ENCODE data around the gene TESPA1.

TESPA1 gene

GRCh38 chr12:54959291-54960018 lies 25.1 kb downstream of the TESPA1 start:
- H3K27ac ChIP-seq (ENCODE audit: low read depth, low read length) = no peak overlapping the region
- H3K9me3 ChIP-seq (ENCODE audit: insufficient read depth, low read depth, low read length) = no peaks in the 10 kb centered on the region
- H3K27me3 ChIP-seq (ENCODE audit: insufficient read depth, low read length) = no peaks in the 10 kb centered on the region
- H3K9ac ChIP-seq (ENCODE audit: low read depth, low read length) = no peak overlapping the region
- H3K36me3 ChIP-seq (ENCODE audit: insufficient read depth, low read length) = no peaks in the 10 kb centered on the region
- H3K4me1 ChIP-seq (ENCODE audit: insufficient read depth, low read length) = peaks cover 6% of the 10 kb centered on the region; the same call in 1 of the 2 replicates
- 82% methylated on average over 10 of the region's 10 CpGs for WGBS
- H3K4me3 ChIP-seq (ENCODE audit: low read length) = no peak overlapping the region

- H3K9ac ChIP-seq (ENCODE audit: low read depth, low read length) = no peak overlapping the region
- H3K4me1 ChIP-seq (ENCODE audit: insufficient read depth, low read length) = peaks cover 6% of the 10 kb centered on the region; the same call in 1 of the 2 replicates
- H3K27me3 ChIP-seq (ENCODE audit: insufficient read depth, low read length) = no peaks in the 10 kb centered on the region
- H3K27ac ChIP-seq (ENCODE audit: low read depth, low read length) = no peak overlapping the region
- no peak overlapping the region for H3K4me3 ChIP-seq (ENCODE audit: low read length)
- no peaks in the 10 kb centered on the region for H3K9me3 ChIP-seq (ENCODE audit: insufficient read depth, low read depth, low read length)
- WGBS = 98% methylated on average over 3 of the region's 3 CpGs
- no peaks in the 10 kb centered on the region for H3K36me3 ChIP-seq (ENCODE audit: insufficient read depth, low read length)
Measured at GRCh38 chr12:54958048-54958658, 26.4 kb downstream of the TESPA1 start.

- no peak overlapping the region for H3K4me3 ChIP-seq (ENCODE audit: low read length)
- H3K27me3 ChIP-seq (ENCODE audit: insufficient read depth, low read length) = no peaks in the 10 kb centered on the region
- H3K4me1 ChIP-seq (ENCODE audit: insufficient read depth, low read length) = peaks cover 6% of the 10 kb centered on the region; the same call in 1 of the 2 replicates
- no peaks in the 10 kb centered on the region for H3K36me3 ChIP-seq (ENCODE audit: insufficient read depth, low read length)
- H3K9ac ChIP-seq (ENCODE audit: low read depth, low read length) = no peak overlapping the region
- no peaks in the 10 kb centered on the region for H3K9me3 ChIP-seq (ENCODE audit: insufficient read depth, low read depth, low read length)
- no peak overlapping the region for H3K27ac ChIP-seq (ENCODE audit: low read depth, low read length)
- 87% methylated on average over 10 of the region's 10 CpGs for WGBS
Measured at GRCh38 chr12:54956818-54957641, 27.5 kb downstream of the TESPA1 start.

GRCh38 chr12:54956322-54956721 lies 28.2 kb downstream of the TESPA1 start:
- Histone ChIP-seq H3K9me3 (ENCODE audit: insufficient read depth, low read depth, low read length) (no peaks in the 10 kb centered on the region), H3K4me3 (ENCODE audit: low read length) (no peak overlapping the region), H3K36me3 (ENCODE audit: insufficient read depth, low read length) (no peaks in the 10 kb centered on the region), H3K9ac (ENCODE audit: low read depth, low read length) (no peak overlapping the region), H3K27ac (ENCODE audit: low read depth, low read length) (no peak overlapping the region), H3K27me3 (ENCODE audit: insufficient read depth, low read length) (no peaks in the 10 kb centered on the region), H3K4me1 (ENCODE audit: insufficient read depth, low read length) (peaks cover 6% of the 10 kb centered on the region; the same call in 1 of the 2 replicates)
- 95% methylated on average over 5 of the region's 5 CpGs for WGBS

- Histone ChIP-seq H3K4me1 (ENCODE audit: insufficient read depth, low read length) (no peaks in the 10 kb centered on the region), H3K9ac (ENCODE audit: low read depth, low read length) (no peak overlapping the region), H3K4me3 (ENCODE audit: low read length) (no peak overlapping the region), H3K36me3 (ENCODE audit: insufficient read depth, low read length) (no peaks in the 10 kb centered on the region), H3K9me3 (ENCODE audit: insufficient read depth, low read depth, low read length) (no peaks in the 10 kb centered on the region), H3K27ac (ENCODE audit: low read depth, low read length) (no peak overlapping the region), H3K27me3 (ENCODE audit: insufficient read depth, low read length) (no peaks in the 10 kb centered on the region)
- 94% methylated on average over 3 of the region's 3 CpGs for WGBS
Measured at GRCh38 chr12:54954801-54955200, 29.8 kb downstream of the TESPA1 start.

GRCh38 chr12:54954228-54954627 lies 30.3 kb downstream of the TESPA1 start:
- no peak overlapping the region for H3K9ac ChIP-seq (ENCODE audit: low read depth, low read length)
- no peaks in the 10 kb centered on the region for H3K9me3 ChIP-seq (ENCODE audit: insufficient read depth, low read depth, low read length)
- no peak overlapping the region for H3K4me3 ChIP-seq (ENCODE audit: low read length)
- H3K27me3 ChIP-seq (ENCODE audit: insufficient read depth, low read length) = no peaks in the 10 kb centered on the region
- H3K4me1 ChIP-seq (ENCODE audit: insufficient read depth, low read length) = no peaks in the 10 kb centered on the region
- no peaks in the 10 kb centered on the region for H3K36me3 ChIP-seq (ENCODE audit: insufficient read depth, low read length)
- H3K27ac ChIP-seq (ENCODE audit: low read depth, low read length) = no peak overlapping the region

GRCh38 chr12:54950071-54950727 lies 34.4 kb downstream of the TESPA1 start:
- no peak overlapping the region for H3K9ac ChIP-seq (ENCODE audit: low read depth, low read length)
- no peaks in the 10 kb centered on the region for H3K27me3 ChIP-seq (ENCODE audit: insufficient read depth, low read length)
- no peaks in the 10 kb centered on the region for H3K36me3 ChIP-seq (ENCODE audit: insufficient read depth, low read length)
- no peak overlapping the region for H3K4me3 ChIP-seq (ENCODE audit: low read length)
- no peak overlapping the region for H3K27ac ChIP-seq (ENCODE audit: low read depth, low read length)
- H3K9me3 ChIP-seq (ENCODE audit: insufficient read depth, low read depth, low read length) = no peaks in the 10 kb centered on the region
- no peaks in the 10 kb centered on the region for H3K4me1 ChIP-seq (ENCODE audit: insufficient read depth, low read length)
- 79% methylated on average over 1 of the region's 1 CpG for WGBS

- Histone ChIP-seq H3K36me3 (ENCODE audit: insufficient read depth, low read length) (no peaks in the 10 kb centered on the region), H3K4me3 (ENCODE audit: low read length) (no peak overlapping the region), H3K4me1 (ENCODE audit: insufficient read depth, low read length) (no peaks in the 10 kb centered on the region), H3K9ac (ENCODE audit: low read depth, low read length) (no peak overlapping the region), H3K9me3 (ENCODE audit: insufficient read depth, low read depth, low read length) (no peaks in the 10 kb centered on the region), H3K27me3 (ENCODE audit: insufficient read depth, low read length) (no peaks in the 10 kb centered on the region), H3K27ac (ENCODE audit: low read depth, low read length) (no peak overlapping the region)
- 94% methylated on average over 2 of the region's 2 CpGs for WGBS
Measured at GRCh38 chr12:54949073-54949711, 35.4 kb downstream of the TESPA1 start.

GRCh38 chr12:54948171-54948570 lies 36.4 kb downstream of the TESPA1 start:
- no peaks in the 10 kb centered on the region for H3K36me3 ChIP-seq (ENCODE audit: insufficient read depth, low read length)
- no peaks in the 10 kb centered on the region for H3K4me1 ChIP-seq (ENCODE audit: insufficient read depth, low read length)
- H3K4me3 ChIP-seq (ENCODE audit: low read length) = no peak overlapping the region
- H3K9me3 ChIP-seq (ENCODE audit: insufficient read depth, low read depth, low read length) = no peaks in the 10 kb centered on the region
- no peak overlapping the region for H3K9ac ChIP-seq (ENCODE audit: low read depth, low read length)
- H3K27me3 ChIP-seq (ENCODE audit: insufficient read depth, low read length) = no peaks in the 10 kb centered on the region
- 80% methylated on average over 1 of the region's 1 CpG for WGBS
- no peak overlapping the region for H3K27ac ChIP-seq (ENCODE audit: low read depth, low read length)

- Histone ChIP-seq H3K4me3 (ENCODE audit: low read length) (no peak overlapping the region), H3K4me1 (ENCODE audit: insufficient read depth, low read length) (peaks cover 8% of the 10 kb centered on the region; the same call in 1 of the 2 replicates), H3K27me3 (ENCODE audit: insufficient read depth, low read length) (no peaks in the 10 kb centered on the region), H3K27ac (ENCODE audit: low read depth, low read length) (no peak overlapping the region), H3K9ac (ENCODE audit: low read depth, low read length) (no peak overlapping the region), H3K9me3 (ENCODE audit: insufficient read depth, low read depth, low read length) (no peaks in the 10 kb centered on the region), H3K36me3 (ENCODE audit: insufficient read depth, low read length) (no peaks in the 10 kb centered on the region)
- WGBS = 92% methylated on average over 2 of the region's 2 CpGs
Measured at GRCh38 chr12:54945082-54945481, 39.5 kb downstream of the TESPA1 start.

All from HUES64 (cell line).